ENCODE data around the gene STAT5B.
"Not testable (repeated sequence)": the region's sequence is repeated elsewhere in the genome, so short reads cannot be mapped to it uniquely, and the experiment has no call there.

The STAT5B gene

DNA sequence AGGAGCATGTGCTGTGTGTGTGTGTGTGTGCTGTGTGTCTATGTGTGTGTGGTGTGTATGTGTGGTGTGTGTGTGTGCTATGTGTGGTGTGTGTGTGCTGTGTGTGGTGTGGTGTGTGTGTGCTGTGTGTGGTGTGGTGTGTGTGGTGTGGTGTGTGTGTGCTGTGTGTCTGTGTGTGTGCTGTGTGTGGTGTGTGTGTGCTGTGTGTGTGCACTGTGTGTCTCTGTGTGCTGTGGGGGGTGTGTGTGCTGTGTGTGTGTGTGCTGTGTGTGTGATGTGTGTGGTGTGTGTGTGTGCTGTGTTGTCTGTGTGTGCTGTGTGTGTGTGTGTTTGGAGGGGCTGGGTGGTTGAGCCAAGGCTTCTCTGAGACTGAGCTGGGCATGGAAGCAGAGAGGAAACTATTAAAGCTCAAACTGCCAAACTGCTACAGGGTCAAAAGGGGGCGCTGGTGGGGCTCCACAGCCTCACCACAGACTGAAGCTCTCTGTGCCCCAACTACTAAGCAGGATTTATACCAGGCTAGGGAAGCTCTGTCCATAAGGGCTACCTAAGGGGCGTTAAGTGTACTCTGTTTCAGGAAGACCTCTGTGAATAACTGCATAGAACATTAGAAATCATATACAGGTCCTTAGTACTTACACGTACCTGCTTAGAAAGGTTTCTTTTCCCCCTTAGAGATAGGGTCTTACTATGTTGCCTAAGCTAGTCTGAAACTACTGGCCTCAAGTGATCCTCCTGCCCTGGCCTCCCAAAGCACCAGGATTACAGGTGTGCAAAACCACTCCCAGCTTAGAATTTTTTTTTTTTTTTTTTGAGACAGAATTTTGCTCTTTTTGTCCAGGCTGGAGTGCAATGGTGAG lies 54.1 kb downstream of the STAT5B start:
- Histone ChIP-seq H3K9me3 (replicated peaks; ENCODE audit: insufficient read depth, low read length) (no peaks in the 10 kb centered on the region), H3F3A (ENCODE audit: insufficient read depth, low read length) (no peaks in the 10 kb centered on the region), H3K4me1 (ENCODE audit: low read length) (no peaks in the 10 kb centered on the region), H3K27ac (ENCODE audit: low read length) (no peak overlapping the region), H3K9ac (ENCODE audit: low read length) (no peak overlapping the region), H3K4me3 (ENCODE audit: low read length) (no peak overlapping the region), H3K79me2 (ENCODE audit: low read length) (no peaks in the 10 kb centered on the region), H3K36me3 (replicated peaks; ENCODE audit: insufficient read depth, low read length) (no peaks in the 10 kb centered on the region), H4K20me1 (ENCODE audit: insufficient read depth, low read length) (no peaks in the 10 kb centered on the region), H2AFZ (ENCODE audit: low read length) (no peak overlapping the region), H3K4me2 (ENCODE audit: low read depth, low read length) (no peak overlapping the region), H3K27me3 (replicated peaks; ENCODE audit: insufficient read depth, low read length) (no peaks in the 10 kb centered on the region), H3K9me2 (replicated peaks; ENCODE audit: insufficient read depth, low read length) (no peaks in the 10 kb centered on the region)
- TF ChIP-seq EZH2 (optimal IDR thresholded peaks at IDR 0.05; ENCODE audit: low read depth, low read length) (no peak), EZH2phosphoT487 (IDR thresholded peaks at IDR 0.05; ENCODE audit: low read length) (no peak)
- TF ChIP-seq, protein P1, sequence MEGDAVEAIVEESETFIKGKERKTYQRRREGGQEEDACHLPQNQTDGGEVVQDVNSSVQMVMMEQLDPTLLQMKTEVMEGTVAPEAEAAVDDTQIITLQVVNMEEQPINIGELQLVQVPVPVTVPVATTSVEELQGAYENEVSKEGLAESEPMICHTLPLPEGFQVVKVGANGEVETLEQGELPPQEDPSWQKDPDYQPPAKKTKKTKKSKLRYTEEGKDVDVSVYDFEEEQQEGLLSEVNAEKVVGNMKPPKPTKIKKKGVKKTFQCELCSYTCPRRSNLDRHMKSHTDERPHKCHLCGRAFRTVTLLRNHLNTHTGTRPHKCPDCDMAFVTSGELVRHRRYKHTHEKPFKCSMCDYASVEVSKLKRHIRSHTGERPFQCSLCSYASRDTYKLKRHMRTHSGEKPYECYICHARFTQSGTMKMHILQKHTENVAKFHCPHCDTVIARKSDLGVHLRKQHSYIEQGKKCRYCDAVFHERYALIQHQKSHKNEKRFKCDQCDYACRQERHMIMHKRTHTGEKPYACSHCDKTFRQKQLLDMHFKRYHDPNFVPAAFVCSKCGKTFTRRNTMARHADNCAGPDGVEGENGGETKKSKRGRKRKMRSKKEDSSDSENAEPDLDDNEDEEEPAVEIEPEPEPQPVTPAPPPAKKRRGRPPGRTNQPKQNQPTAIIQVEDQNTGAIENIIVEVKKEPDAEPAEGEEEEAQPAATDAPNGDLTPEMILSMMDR (IDR thresholded peaks at IDR 0.05; ENCODE audit: low read length) = peak; percentile 63
- DNase-seq = peak; percentile 30

DNA sequence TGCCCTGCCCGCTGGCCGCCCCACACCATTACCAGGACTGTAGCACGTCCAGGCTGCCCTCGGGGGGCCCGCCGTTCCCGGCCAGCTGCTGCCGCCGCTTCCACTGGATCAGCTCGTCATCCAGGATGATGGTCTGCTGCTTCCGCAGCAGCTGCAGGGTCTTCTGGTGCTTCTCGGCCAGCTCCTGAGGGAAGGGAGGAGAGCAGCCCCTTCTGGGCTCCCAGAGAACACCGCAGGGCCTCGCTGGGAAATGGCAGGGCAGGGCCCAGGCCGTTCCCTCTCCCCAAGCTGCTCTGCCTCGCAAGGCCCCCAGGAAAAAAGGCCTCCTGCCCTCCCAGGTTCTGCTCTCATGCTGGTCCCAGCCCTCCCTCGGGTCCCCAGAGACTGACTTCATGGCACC lies 56.9 kb downstream of the STAT5B start:
- DNase-seq; H3K4me3 ChIP-seq (ENCODE audit: low read length); H4K20me1 ChIP-seq (ENCODE audit: insufficient read depth, low read length); H3F3A ChIP-seq (ENCODE audit: insufficient read depth, low read length); H3K79me2 ChIP-seq (ENCODE audit: low read length); H3K9me2 ChIP-seq (replicated peaks; ENCODE audit: insufficient read depth, low read length); H3K9ac ChIP-seq (ENCODE audit: low read length); H3K36me3 ChIP-seq (replicated peaks; ENCODE audit: insufficient read depth, low read length); H3K9me3 ChIP-seq (replicated peaks; ENCODE audit: insufficient read depth, low read length); H3K4me2 ChIP-seq (ENCODE audit: low read depth, low read length); H3K4me1 ChIP-seq (ENCODE audit: low read length); H3K27ac ChIP-seq (ENCODE audit: low read length); H2AFZ ChIP-seq (ENCODE audit: low read length); H3K27me3 ChIP-seq (replicated peaks; ENCODE audit: insufficient read depth, low read length): not testable (repeated sequence)

DNA sequence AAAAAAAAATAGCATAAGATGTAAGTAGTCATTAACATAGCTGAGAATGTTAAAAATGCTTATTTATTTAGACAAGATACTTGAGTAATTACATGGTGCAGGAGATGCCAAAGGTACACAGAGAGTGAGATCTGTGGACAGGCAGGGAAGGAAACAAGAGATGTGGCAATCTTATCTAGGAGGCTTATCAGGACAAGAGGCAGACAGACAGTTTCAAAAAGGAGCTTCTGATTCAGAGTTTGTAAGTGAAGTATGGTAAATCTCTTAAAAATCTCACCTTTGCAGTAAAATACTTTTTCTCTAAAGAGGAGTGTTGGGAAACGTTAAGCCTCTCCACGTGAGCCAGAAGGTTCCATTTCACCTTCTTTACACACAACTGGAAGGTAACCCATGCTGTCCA lies 62.0 kb downstream of the STAT5B start:
- H3K27me3 ChIP-seq (replicated peaks; ENCODE audit: insufficient read depth, low read length) = no peaks in the 10 kb centered on the region
- no peaks in the 10 kb centered on the region for H3K9me2 ChIP-seq (replicated peaks; ENCODE audit: insufficient read depth, low read length)
- no peaks in the 10 kb centered on the region for H3K79me2 ChIP-seq (ENCODE audit: low read length)
- no peaks in the 10 kb centered on the region for H3K36me3 ChIP-seq (replicated peaks; ENCODE audit: insufficient read depth, low read length)
- H3K4me2 ChIP-seq (ENCODE audit: low read depth, low read length) = no peak overlapping the region
- H3K9ac ChIP-seq (ENCODE audit: low read length) = no peak overlapping the region
- H3K4me1 ChIP-seq (ENCODE audit: low read length) = no peaks in the 10 kb centered on the region
- no peak overlapping the region for H3K4me3 ChIP-seq (ENCODE audit: low read length)
- no peaks in the 10 kb centered on the region for H3F3A ChIP-seq (ENCODE audit: insufficient read depth, low read length)
- TF ChIP-seq EZH2 (optimal IDR thresholded peaks at IDR 0.05; ENCODE audit: low read depth, low read length) (no peak), EZH2phosphoT487 (IDR thresholded peaks at IDR 0.05; ENCODE audit: low read length) (no peak)
- TF ChIP-seq, protein P1 (IDR thresholded peaks at IDR 0.05; ENCODE audit: low read length) = no peak
- no peaks in the 10 kb centered on the region for H4K20me1 ChIP-seq (ENCODE audit: insufficient read depth, low read length)
- DNase-seq = no peak
- H3K27ac ChIP-seq (ENCODE audit: low read length) = no peak overlapping the region
- no peaks in the 10 kb centered on the region for H3K9me3 ChIP-seq (replicated peaks; ENCODE audit: insufficient read depth, low read length)
- H2AFZ ChIP-seq (ENCODE audit: low read length) = no peak overlapping the region

DNA sequence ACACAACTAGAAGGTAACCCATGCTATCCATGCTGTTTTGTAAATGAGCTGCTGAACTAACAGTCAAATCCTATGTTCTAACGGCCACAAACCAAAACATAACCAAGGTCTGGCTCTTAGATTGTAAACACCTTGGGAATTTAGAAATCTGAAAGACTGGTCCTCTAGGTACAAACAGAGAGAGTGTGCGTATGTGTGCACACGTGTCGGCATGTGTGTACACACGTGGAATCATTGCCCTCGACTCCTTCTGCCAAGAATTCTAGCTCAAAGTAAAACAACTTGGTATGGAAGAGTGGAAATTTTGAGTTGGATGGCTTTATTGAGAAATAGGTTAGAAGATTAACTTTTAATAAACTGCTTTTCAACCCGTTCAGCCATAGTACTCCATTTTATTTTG lies 63.8 kb downstream of the STAT5B start:
- Histone ChIP-seq H3K9me3 (replicated peaks; ENCODE audit: insufficient read depth, low read length) (no peaks in the 10 kb centered on the region), H3K27me3 (replicated peaks; ENCODE audit: insufficient read depth, low read length) (no peaks in the 10 kb centered on the region), H3K4me1 (ENCODE audit: low read length) (no peaks in the 10 kb centered on the region), H3K27ac (ENCODE audit: low read length) (no peak overlapping the region), H3K4me3 (ENCODE audit: low read length) (no peak overlapping the region), H3K9me2 (replicated peaks; ENCODE audit: insufficient read depth, low read length) (no peaks in the 10 kb centered on the region), H3K36me3 (replicated peaks; ENCODE audit: insufficient read depth, low read length) (no peaks in the 10 kb centered on the region), H3K79me2 (ENCODE audit: low read length) (no peaks in the 10 kb centered on the region), H3K4me2 (ENCODE audit: low read depth, low read length) (no peak overlapping the region), H2AFZ (ENCODE audit: low read length) (no peak overlapping the region), H3K9ac (ENCODE audit: low read length) (no peak overlapping the region), H3F3A (ENCODE audit: insufficient read depth, low read length) (no peaks in the 10 kb centered on the region), H4K20me1 (ENCODE audit: insufficient read depth, low read length) (no peaks in the 10 kb centered on the region)
- TF ChIP-seq EZH2 (optimal IDR thresholded peaks at IDR 0.05; ENCODE audit: low read depth, low read length) (no peak), EZH2phosphoT487 (IDR thresholded peaks at IDR 0.05; ENCODE audit: low read length) (no peak)
- TF ChIP-seq, protein P1 (IDR thresholded peaks at IDR 0.05; ENCODE audit: low read length) = no peak
- no peak for DNase-seq

DNA sequence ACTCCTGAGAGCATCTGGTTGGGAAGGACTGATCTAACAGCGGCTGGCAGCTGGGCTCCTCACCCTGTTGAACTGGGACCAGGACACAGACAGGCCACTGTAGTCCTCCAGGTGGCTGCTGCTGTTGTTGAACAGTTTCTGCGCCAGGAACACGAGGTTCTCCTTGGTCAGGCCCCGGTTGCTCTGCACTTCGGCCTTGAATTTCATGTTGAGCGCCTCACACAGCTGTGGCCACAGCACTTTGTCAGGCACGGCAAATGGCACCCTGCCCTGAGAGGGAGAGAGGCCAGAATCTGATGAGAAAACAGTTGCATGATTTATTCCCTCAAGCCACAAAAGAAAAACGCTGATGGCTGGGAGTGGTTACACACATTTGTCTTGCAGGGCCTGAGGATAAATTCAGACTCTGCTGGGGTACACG lies 64.3 kb downstream of the STAT5B start:
- not testable (repeated sequence) for DNase-seq; H3K9me2 ChIP-seq (replicated peaks; ENCODE audit: insufficient read depth, low read length); H3F3A ChIP-seq (ENCODE audit: insufficient read depth, low read length); H3K4me2 ChIP-seq (ENCODE audit: low read depth, low read length); H3K4me1 ChIP-seq (ENCODE audit: low read length); H3K4me3 ChIP-seq (ENCODE audit: low read length); H3K36me3 ChIP-seq (replicated peaks; ENCODE audit: insufficient read depth, low read length); H4K20me1 ChIP-seq (ENCODE audit: insufficient read depth, low read length); H3K9ac ChIP-seq (ENCODE audit: low read length); H2AFZ ChIP-seq (ENCODE audit: low read length); H3K27ac ChIP-seq (ENCODE audit: low read length); H3K79me2 ChIP-seq (ENCODE audit: low read length); H3K9me3 ChIP-seq (replicated peaks; ENCODE audit: insufficient read depth, low read length); H3K27me3 ChIP-seq (replicated peaks; ENCODE audit: insufficient read depth, low read length)

Data from MM.1S (cell line).